GM19452 (cell line): ENCODE results near the gene APBA3.

ENCODE experiments used
- ATAC-seq: cut with Tn5 transposase; IDR thresholded peaks from one replicate; pipeline ENCODE4 v1.9.1; 2021; ENCODE audit not compliant: unreplicated experiment

APBA3 gene

DNA sequence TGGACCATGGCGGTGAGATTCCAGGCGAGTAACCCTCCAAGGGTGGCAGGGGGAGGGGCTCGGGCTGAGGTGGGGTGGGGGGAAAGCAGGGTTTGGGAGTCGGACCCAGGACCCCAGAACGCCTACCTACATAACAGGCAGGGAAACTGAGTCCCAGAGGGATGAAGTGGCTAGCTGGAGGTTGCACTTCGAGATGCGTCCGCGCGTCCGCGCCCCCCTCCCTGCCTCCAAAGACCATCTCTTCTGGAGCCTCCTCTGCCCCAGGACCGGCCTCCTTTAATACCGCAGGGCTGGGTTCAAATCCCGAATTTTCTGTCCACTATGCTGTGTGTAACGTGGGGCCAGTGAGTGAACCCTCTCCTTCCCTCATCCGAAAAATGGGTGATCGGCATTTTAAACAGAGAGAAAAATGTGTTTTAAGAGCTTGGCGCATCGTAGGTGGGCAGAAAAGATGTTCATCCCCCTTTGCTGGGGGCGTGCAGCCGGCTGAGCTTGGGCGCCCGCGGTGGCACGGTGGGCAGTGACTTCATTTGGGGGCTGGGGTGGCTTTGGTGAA is 39.5 kb downstream of the APBA3 start:
- ATAC-seq: no peak

DNA sequence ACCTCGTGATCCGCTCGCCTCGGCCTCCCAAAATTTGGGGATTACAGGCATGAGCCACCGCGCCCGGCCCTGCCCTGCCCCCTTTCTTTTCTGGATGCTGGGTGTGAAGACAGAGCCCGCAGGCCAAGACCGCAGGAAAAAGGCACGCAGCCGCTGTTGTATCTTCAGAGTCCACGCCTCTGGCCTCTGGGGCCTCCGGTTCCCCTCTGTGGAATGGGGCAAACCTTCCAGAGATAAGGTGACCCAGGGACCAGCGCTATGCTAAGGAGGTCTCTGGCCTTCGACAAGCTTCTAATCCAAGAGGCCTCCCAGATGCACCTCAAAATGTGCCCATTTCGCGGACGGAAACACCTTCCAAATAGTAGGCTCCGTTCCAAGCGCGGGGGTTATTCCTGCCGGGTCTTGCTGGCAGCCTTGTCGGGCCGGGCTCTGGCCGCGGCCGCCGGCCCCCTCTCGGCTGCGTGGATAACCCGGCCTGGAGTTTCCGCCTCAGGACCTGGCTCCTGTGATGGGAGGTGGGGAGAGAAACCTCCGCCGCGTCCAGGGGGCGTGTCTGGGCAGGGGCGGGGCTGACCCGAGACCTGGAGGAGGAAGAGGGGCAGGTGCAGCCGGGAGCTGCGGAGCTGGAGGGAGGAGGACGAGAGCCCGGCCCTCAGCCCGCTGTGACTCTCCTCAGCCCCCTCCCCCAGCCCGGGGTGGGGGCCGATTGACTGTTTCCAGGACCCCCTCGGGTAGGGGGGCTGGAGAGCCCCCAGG is 40.2 kb downstream of the APBA3 start:
- no peak for ATAC-seq

DNA sequence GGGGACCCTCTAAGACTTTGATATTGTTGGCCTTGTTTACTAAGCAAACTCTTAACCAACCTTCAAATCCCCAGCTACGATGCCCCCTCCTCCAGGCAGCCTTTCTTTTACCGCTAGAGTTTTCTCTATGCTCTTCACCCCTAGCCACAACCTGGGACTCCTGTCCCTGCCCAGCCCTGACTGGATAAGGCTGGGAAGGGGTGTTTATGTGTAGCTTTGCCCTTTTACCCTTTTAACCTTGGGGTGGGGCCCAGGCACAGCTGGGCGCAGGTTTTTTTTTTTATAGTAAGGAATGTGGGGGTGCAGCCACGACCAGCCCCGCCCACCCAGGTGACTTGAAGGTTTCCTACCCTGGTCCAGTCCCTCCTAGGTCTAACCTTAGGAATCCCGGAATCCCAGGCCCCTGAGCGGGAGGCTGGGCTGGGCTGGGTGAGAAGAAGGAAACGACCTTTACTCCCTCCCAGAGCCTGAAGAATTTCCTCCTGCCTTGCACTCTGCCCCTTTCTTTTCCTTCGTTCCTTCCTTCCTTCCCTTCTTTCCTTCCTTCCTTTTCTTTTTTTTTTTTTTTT is 41.1 kb downstream of the APBA3 start:
- no peak for ATAC-seq

DNA sequence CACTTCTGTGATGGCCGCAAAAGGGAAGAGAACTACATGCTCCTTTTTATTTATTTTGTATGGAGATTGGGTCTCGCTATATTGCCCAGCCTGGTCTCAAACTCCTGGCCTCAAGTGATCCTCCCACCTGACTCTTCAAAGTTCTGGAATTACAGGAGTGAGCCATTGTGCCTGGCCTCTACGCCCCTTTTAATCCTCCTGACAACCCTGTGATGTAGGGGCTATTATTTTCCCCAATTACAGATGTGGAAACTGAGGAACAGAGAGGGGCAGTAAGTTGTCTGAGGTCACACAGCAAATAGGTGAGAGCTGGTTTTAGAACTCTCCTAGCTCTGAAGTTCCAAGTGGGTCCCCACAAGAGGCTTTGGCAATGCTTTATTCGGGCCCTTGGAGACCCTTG is 41.6 kb downstream of the APBA3 start:
- no peak for ATAC-seq

DNA sequence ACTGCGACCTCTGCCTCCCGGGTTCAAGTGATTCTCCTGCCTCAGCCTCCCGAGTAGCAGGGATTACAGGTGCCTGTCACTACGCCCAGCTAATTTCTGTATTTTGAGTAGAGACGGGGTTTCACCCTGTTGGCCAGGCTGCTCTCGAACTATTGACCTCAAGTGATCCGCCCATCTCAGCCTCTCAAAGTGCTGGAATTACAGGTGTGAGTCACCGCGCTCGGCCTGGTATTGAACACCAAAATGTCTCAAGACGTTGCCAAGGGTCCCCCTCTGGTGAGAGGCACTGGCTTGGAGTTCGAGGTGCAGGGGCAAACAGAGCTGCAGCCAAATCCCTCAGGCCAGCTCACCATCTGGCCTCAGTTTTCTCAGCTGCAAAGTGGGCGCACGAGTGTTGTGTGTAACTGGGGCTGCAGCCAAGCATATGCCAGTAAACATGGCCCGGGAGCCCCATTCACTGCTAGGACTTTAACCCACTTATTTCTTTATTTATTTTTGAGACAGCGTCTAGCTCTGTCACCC is 45.3 kb downstream of the APBA3 start:
- no peak for ATAC-seq

DNA sequence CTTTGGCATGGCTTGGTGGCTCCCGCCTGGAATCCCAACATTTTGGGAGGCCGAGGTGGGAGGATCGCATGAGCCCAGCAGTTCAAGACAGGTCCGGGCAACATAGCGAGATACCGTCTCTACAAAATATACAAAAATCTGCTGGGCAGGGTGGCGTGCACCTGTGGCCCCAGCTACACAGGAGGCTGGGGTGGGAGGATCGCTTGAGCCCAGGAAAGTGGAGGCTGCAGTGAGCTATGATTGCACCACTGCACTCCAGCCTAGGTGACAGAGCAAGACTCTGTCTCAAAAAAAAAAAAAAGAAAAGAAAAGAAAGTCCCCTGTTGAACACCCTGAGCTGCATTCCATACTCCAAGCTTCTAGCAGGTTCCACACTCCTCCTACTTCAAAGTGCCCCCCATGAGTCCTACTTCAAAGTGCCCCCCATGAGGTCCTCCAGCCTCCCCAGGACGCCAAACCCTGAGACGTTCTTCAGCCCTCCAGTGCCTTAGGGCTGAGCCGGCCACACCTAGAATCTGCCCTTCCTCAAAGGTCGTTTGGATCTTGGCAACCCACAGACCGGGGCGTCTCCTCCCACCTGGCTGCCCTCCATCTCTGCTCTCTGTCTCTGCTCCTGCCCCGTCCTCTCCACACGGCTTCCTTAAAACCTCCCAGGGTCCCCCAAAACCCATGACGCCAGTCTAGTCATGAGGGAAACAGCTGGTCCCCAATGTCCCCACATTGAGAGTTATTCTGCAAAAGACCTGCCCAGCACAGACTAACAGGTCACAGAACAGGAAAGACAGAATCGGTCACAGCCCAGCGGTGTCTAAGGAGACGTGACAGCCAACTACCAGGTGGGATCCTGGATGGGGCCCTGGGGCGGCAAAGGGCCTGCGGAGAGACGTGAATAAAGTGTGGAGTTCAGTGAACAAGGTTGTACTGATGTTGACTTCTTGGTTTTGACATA is 48.6 kb downstream of the APBA3 start:
- no peak for ATAC-seq

DNA sequence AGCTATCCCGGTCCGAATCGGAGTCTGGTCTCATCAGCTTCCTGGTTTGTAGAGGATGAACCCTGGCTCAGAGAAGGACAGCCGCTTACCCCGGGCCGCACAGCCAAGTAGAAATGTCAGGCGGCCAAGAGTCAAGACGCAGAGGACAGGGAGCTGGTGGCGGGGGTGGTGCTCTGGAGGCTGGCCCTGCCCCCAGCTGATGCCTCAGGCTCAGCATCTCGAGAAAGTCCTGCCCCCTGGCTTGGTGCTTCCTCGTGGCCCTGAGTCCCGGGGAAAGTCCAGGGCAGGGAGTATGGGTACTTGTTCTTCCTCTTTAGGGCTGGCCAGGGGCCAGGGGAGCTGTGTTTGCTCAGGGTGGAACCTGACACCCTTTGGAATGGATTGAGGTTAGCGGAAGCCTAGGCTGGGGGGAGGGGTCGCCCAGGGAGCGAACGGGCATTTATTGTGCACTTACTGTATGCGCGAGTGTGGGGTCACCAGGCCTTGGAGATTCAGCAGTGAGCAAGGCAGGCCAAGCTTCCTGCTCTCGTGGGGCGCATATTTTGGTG is 51.2 kb downstream of the APBA3 start:
- no peak for ATAC-seq

DNA sequence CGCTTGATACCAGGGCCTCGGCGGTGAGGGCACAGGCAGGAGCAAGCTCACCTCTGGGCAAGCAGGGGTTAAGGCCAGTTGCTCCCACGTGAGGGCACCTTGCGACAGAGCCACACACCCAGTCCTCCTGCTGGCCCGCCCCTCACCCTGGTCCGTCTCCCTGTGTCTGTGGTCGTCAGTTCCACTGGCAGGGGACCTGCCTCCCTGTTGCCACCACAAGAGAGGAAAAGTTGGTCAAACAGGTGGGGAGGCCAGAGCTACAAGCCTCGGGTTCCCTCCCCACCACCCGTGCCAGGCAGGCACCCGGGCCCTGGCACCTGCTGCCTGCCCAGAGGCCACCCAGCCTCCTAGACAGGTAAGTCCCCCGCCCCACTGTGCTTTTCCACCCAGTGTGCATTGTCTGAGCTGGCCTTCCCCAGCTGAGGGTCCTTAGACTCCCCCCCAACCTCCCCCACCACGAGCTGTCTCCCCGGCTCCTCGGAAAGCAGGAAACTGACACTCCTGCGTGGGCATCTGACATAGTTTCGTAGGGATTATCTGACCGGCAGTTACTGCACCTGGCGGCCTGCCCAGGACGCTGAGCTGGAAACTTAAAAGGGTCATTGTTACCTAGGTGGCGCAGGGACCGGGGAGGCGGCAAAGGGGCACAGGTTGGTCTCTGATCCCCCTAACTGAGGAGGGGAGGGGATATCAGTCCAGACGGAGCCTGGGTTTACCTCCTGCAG is 53.1 kb downstream of the APBA3 start, which contains the start of gene TJP3:
Gene TJP3, plus strand, starts transcription at position 178 of the 725 bp plus-strand sequence. CDS start 20,049 bp downstream, outside the sequence.
- no peak for ATAC-seq

DNA sequence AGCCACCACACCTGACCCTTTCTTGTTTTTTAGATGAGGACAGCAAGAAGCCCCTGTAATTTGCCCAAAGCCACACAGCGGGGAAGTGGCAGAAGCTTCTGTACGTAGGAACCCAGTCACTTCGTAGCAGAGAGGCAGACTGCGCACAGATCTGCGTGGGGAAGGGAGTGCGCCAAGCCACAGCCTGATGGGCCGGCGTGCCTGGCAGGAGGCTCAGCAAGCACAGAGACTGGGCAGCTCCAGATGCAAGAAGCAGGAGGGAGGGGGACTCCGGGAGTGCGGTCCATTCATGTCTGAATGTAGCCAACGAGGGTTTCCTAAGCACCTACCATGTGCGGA is 53.7 kb downstream of the APBA3 start:
- ATAC-seq: no peak

DNA sequence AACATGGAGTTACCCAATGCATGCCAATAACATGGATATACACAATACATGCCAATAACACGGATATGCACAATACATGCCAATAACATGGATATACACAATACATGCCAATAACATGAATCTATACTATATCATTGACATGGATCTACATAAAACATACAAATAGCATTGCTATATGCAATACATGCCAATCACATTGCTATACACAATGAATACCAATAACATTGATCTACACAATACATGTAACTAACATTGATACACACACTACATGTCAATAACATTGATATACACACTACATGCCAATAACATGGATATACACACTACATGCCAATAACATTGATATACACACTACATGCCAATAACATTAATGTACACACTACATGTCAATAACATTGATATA is 60.3 kb downstream of the APBA3 start:
- no peak for ATAC-seq
